GM19238 (cell line): ENCODE measurements around the gene CD164L2.

Experiments used
- DNase-seq: peaks from one replicate; pipeline ENCODE4 v3.0.0; 2011; ENCODE audit warnings: low spot score; ENCODE audit not compliant: insufficient read length

Gene CD164L2

DNA sequence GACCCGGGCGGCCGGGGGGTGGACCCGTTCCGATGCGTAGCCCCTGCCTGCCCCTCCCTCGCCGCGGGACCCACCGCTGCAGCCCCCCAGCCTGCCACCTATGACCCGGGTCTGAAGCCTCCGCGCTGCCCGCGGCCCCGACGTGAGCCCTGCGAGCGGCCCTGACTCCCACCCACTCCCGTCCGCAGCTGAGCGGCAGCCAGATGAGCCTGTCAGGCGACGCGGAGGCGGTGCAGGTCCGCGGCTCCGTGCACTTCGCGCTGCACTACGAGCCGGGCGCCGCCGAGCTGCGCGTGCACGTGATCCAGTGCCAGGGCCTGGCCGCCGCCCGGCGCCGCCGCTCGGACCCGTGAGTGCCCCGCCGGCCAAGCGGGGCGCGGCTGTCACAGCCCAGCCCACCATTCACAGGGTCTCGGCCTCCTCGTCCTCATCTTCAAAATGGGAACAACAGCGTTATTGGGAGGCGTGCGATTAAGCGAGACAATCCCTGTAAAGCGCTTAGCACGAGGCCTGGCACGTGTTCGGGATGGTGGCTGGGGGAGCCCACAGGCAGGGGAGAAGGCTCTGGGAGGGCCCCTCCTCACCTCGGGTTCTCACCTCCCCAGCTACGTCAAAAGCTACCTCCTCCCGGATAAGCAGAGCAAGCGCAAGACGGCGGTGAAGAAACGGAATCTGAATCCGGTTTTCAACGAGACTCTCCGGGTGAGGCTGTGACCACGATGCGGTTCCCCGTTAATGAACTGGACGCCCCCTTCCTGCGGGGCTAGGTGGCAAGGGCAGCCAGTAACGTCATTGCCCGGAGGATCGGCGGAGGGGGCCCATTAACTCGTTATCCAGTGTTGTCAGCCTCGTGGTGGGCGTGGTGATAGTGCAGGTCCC, 33.1 kb downstream of the CD164L2 start:
- DNase-seq: no peak

- DNase-seq: no peak
Measured at GRCh38 chr1:27348861-27349783, 34.0 kb downstream of the CD164L2 start.

DNA sequence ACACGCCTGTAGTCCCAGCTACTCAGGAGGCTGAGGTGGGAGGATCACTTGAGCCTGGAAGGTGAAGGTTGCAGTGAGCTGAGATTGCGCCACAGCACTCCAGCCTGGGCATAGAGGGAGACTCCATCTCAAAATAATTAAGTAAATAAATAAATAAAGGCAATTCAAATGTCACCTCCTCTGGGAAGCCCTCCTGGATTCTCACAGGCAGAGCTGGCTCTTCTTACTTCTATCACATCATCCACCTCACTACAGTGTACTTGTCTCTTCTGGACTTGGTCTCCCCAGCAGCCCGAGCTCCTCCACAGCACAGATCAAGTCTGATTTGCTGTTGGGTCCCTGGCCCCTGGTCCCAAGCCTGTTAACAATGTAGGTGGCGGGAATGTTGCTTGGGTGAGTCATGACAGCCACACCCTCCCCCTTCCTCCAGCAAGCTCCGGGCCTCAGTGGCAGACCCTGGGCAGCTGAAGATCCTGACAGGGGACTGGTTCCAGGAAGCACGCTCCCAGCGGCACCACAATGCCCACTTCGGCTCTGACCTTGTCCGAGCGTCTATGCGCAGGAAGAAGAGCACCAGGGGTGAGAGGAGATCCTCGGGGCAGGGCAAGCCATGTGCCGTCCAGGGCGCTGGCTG, 36.0 kb downstream of the CD164L2 start:
- no peak for DNase-seq

DNA sequence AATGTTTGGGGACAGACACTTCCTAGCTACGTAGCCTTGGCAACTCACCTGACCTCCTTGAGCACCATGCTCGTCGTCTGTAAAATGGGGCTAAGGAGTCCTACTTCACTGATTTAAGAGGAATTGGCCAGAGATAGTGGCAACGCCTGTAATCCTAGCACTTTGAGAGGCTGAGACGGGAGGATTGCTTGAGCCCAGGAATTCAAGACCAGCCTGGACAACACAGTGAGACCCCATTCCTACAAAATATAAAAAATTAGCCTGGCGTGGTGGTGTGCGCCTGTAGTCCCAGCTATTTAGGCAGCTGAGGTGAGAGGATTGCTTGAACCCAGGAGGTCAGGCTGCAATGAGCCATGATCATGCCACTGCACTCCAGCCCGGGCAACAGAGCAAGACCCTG, 36.8 kb downstream of the CD164L2 start:
- DNase-seq: no peak

DNA sequence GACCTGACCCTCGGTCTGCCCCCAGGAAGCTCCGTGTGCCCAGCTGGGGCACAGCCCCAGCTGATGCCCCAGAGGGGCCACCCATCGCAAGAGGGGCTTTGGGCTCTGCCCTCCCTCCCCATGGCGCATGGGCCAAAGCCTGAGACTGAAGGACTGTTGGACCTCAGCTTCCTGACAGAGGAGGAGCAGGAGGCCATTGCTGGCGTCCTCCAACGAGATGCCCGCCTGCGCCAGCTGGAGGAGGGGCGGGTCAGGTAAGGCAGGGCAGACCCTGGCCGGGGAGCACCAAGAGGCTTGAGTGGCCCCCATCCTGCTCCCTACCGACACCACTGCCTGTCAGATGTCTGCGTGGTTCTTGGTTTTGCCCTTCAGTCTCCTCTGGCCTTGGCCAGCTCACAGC, 37.9 kb downstream of the CD164L2 start:
- no peak for DNase-seq

DNA sequence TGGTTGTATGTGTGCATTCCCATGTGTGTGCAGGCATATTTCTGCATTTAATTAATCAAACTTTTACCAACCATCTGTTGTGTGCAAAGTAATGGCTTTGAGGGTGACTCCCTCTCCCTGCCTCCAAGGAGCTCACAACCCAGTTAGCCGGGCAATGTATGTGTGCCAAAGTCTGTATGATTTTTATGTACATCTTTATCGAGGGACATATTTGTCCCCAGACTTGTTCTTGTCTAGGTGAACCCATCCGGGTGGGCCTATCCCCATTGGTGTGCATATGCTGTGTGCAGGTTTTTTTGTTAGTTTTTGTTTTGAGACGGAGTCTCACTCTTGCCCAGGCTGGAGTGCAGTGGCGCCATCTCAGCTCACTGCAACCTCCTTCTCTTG, 39.5 kb downstream of the CD164L2 start:
- DNase-seq: no peak

- peak; percentile 65 for DNase-seq
Measured at GRCh38 chr1:27342778-27343638, 40.1 kb downstream of the CD164L2 start.

DNA sequence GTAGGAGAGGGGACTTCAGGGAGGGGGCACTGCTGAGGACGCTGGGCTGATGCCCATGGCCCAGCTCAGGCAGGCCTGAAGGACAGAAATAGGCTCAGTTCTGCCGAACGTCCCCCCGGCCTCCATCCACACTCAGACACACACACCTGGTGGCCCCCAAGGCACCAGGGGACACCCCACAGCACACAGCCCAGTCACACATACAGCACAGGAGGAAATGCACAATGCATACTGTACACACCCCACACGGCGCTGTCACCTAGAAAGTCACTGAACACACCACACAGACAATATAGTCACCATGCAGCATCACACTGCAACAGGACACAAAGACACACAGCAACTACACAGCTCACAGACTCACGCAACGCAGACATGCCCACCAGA, 40.7 kb downstream of the CD164L2 start:
- DNase-seq: no peak

GRCh38 chr1:27341525-27342252, 41.4 kb downstream of the CD164L2 start, which contains the start of gene SYTL1:
Gene SYTL1, plus strand, starts transcription at chr1:27342022. Its CDS starts 3,313 bp downstream, at chr1:27345335.
- DNase-seq: peak; percentile 90

DNA sequence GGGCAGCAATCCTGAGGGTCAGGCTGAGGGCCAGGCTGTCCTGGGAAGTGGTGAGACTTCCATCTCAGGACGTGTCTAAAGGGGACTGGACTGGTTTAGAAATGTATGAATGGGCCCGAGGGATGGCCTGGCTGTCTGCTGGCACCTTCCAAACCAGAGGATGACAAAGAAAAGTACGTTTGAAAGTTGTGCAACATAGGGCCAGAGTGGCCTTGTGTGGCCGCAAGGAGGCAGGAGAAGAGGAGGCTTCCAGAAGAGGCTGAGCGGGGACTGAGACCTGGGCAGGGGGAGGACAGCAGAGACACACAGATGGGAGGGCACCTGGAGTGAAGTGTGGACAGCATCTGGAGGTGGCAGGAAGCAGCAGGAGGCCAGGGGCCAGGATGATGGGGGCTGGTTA, 43.9 kb downstream of the CD164L2 start:
- DNase-seq: no peak

DNA sequence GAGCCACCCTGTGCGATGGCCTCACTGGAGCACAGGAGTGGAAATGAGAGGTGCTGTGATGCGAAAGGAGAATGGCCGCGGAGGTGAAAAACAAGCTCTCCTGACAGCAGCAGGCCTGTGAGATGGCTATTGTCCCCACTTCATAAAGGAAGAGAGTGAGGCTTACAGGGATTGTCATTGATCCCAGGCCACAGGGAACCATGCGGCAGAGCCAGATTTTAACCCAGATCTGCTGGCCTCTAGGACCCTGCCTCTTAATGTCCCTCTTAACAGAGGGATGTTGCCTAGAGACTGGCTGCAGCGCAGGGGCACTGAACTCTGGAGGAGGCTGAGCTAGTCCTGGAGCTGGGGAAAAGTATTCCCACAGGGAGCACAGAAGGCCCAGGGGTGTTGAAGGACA, 44.4 kb downstream of the CD164L2 start:
- DNase-seq: no peak

DNA sequence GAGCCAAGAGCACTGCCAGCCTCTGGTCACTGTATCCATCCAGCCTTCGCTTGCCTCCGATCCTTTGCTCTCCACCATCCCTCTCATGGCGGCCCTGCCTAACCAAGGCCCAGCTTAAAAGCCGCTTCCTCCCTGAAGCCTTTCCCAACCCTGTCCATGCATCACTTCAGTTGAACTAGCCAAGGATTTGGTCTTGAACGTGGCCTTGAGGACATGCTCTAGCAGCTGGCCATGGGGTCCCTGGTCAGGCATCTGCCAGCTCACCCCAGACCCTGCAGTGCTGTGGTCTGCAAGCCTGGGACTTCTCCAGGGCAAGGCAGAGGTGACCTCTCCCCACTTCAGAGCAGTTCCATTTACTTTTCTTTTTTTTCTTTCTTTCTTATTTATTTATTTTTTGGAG, 46.4 kb downstream of the CD164L2 start:
- DNase-seq: no peak

DNA sequence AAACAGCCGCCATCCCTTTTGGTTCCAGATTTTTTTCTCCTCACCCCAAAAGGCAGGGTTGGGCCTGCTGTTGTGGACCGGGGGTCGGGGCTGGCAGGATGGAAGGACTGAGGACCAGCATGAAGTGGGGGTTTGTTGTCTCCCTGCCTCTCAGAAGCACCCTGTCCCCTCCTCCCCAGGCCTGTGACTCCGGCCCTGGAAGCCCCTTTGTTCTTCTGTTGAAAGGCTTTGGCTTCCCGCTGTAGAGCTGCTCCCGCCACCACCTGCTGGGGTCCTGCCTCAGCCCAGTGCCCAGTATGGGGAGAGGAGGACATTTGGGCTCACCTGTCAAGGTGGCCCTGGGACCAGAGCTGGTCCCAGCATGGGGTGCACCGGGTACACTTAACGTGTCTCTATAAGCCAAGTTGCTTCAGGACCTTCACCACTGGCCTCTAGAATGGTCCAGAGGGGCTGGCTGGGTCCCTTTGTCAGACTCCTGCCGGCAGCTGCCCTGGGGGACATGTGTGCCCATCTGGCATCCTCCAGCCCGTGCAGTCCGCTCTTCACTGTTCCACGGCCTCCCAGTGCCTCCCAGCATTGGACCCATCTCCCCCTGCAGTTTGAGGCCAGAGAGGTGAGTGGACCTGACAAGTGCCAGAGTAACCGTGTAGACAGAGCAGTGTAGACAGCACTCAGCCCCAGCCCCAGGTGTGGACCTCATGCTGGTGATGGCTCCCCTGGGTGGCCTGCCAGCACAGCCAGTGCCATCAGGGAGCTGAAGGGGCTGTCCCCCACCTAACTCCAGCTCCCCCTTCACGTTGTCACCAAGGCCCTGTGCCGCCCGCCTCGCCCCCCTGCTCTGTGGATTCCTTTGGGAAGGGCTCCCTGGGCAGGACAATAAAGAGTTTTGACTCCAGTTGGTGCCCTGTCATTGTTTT, 47.4 kb downstream of the CD164L2 start:
- DNase-seq: no peak

- no peak for DNase-seq
Measured at GRCh38 chr1:27333717-27334279, 49.3 kb downstream of the CD164L2 start.

- peak; percentile 61 for DNase-seq
Measured at GRCh38 chr1:27332536-27333281, 50.4 kb downstream of the CD164L2 start.

DNA sequence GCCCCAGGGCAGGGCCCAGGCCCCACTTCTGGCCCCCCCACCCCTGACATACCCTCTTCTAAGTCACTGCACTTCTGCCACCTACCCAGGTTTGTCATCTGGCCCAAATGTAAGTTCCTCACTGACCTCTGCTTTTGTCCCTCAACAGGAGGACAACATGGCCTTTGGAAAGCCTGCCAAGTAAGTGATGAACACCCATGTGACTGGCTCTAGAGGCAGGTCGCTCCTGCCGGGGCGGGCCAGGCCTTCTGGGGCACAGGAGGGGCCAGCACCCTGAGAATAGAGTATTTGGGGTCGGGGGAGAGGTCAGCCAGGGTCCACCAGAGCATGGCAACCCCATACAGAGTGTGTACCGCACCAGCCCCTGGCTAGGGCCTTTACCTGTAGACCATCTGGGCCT, 51.2 kb downstream of the CD164L2 start:
- no peak for DNase-seq

- DNase-seq: no peak
Measured at GRCh38 chr1:27331426-27331825, 51.7 kb downstream of the CD164L2 start.

DNA sequence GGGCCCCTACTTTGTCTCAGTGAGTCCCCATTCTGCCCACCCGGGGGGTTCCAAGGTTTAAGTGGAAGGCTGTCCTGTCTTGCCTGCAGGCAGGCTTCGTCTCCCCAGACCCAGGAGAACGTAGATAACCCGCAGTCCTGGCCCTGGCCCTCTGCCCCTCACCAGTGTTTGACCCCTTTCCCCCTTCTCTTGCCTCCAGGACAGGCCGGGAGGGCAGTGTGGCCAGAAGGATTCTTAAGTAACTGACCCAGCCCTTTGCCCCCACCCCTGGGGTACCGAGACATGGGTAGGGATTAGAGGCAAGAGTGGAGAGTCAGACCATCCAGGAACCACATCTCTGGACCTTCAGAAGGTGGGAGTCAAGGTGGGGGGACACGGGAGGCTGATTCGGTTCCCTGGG, 52.3 kb downstream of the CD164L2 start:
- no peak for DNase-seq
